ENCODE data around the gene IKZF5.

DNA sequence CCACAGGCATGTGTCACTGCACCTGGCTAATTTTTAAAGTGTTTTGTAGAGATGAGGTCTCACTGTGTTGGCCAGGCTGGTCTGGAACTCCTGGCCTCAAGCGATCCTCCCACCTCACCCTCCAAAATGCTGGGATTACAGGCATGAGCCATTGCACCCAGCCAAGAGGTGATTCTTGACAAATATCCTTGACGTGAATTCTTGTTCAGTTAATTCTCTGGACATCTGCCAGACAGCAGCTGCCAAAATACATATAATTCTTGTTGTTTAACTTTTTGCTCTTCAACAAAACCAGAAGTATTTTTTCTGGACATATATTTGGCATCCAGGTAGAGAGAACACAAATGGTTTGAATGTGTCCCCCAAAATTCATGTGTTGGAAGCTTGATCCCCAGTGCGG, 3.4 kb upstream of the IKZF5 start:
- TF ChIP-seq, protein P1, sequence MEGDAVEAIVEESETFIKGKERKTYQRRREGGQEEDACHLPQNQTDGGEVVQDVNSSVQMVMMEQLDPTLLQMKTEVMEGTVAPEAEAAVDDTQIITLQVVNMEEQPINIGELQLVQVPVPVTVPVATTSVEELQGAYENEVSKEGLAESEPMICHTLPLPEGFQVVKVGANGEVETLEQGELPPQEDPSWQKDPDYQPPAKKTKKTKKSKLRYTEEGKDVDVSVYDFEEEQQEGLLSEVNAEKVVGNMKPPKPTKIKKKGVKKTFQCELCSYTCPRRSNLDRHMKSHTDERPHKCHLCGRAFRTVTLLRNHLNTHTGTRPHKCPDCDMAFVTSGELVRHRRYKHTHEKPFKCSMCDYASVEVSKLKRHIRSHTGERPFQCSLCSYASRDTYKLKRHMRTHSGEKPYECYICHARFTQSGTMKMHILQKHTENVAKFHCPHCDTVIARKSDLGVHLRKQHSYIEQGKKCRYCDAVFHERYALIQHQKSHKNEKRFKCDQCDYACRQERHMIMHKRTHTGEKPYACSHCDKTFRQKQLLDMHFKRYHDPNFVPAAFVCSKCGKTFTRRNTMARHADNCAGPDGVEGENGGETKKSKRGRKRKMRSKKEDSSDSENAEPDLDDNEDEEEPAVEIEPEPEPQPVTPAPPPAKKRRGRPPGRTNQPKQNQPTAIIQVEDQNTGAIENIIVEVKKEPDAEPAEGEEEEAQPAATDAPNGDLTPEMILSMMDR (IDR thresholded peaks at IDR 0.05) = no peak
- TF ChIP-seq POLR2A (IDR thresholded peaks at IDR 0.05) = no peak

All from lower leg skin (tissue), 3 donors.